ENCODE data around the gene TMEM132C.

The TMEM132C gene

GRCh38 chr12:128661226-128661569 is 394.2 kb downstream of the TMEM132C start (continued):
- no peak for TF ChIP-seq ZNF174 (tag by site-specific recombination; IDR thresholded peaks at IDR 0.05)
- TF ChIP-seq ZNF560 (tag by site-specific recombination; IDR thresholded peaks at IDR 0.05; ENCODE audit: borderline replicate concordance), result no peak
- no peak for TF ChIP-seq ZNF404 (tag by site-specific recombination; IDR thresholded peaks at IDR 0.05)
- TF ChIP-seq ZNF510 (tag by site-specific recombination; IDR thresholded peaks at IDR 0.05; ENCODE audit: insufficient replicate concordance), result no peak
- no peak for TF ChIP-seq ZBTB10 (tag by site-specific recombination; IDR thresholded peaks at IDR 0.05)
- no peak for TF ChIP-seq YY2 (tag by site-specific recombination; IDR thresholded peaks at IDR 0.05)

GRCh38 chr12:128662101-128662500 is 395.1 kb downstream of the TMEM132C start:
- Histone ChIP-seq H3K36me3 (ENCODE audit: control insufficient read depth in 2 of 2, insufficient read depth in 1 of 2, low read length in 2 of 2) (no peaks in the 10 kb centered on the region), H3K4me1 (ENCODE audit: control insufficient read depth, insufficient read depth, low read length) (no peaks in the 10 kb centered on the region), H3K27ac (ENCODE audit: extremely low read depth, low read depth, low read length) (no peak overlapping the region), H3K4me3 (ENCODE audit: low read depth, low read length) (no peak overlapping the region), H3K9me3 (ENCODE audit: control insufficient read depth, insufficient read depth, low read depth, low read length) (no peaks in the 10 kb centered on the region)
- TF ChIP-seq ZNF792 (tag by site-specific recombination; IDR thresholded peaks at IDR 0.05), result no peak
- TF ChIP-seq ZNF791 (tag by site-specific recombination; IDR thresholded peaks at IDR 0.05), result no peak
- no peak for TF ChIP-seq EGR2 (tag by site-specific recombination; IDR thresholded peaks at IDR 0.05; ENCODE audit: low read depth)
- TF ChIP-seq ZFHX2 (tag by site-specific recombination; conservative IDR thresholded peaks at IDR 0.05), result no peak
- no peak for TF ChIP-seq ZBTB49 (tag by site-specific recombination; IDR thresholded peaks at IDR 0.05; ENCODE audit: low read depth)
- no peak for TF ChIP-seq HOXC10 (CRISPR knock-in tag; IDR thresholded peaks at IDR 0.05)
- no peak for TF ChIP-seq ZNF221 (tag by site-specific recombination; IDR thresholded peaks at IDR 0.05; ENCODE audit: borderline replicate concordance)
- TF ChIP-seq ZBTB10 (tag by site-specific recombination; IDR thresholded peaks at IDR 0.05), result no peak
- no peak for TF ChIP-seq ZNF514 (tag by site-specific recombination; IDR thresholded peaks at IDR 0.05)
- TF ChIP-seq ZNF146 (tag by site-specific recombination; IDR thresholded peaks at IDR 0.05), result no peak
- TF ChIP-seq ZNF362 (tag by site-specific recombination; IDR thresholded peaks at IDR 0.05), result no peak
- no peak for TF ChIP-seq ZNF777 (tag by site-specific recombination; IDR thresholded peaks at IDR 0.05; ENCODE audit: borderline replicate concordance)
- TF ChIP-seq ZNF768 (tag by site-specific recombination; IDR thresholded peaks at IDR 0.05), result no peak
- no peak for TF ChIP-seq ZNF561 (tag by site-specific recombination; IDR thresholded peaks at IDR 0.05; ENCODE audit: borderline replicate concordance)
- no peak for TF ChIP-seq ZBTB11 (tag by site-specific recombination; conservative IDR thresholded peaks at IDR 0.05; ENCODE audit: low read depth)
- ChIA-PET CTCF (interaction anchor here (0.7 kb wide), 1 partner anchor 15 kb away, joined by 3 read pairs; no protein-coding TSS in a partner anchor), POLR2A (no interaction called here)

Measured in HEK293 (cell line).